Esophagus (tissue), 2 donors: Measurements from ENCODE around the gene CDS1. TPM values are rescaled to one million over a fixed set of nuclear protein-coding genes. Genes with fewer than 3 reads are reported as not detected.

ENCODE experiments used
- H3K27ac ChIP-seq, 2 donors: one replicate each; pipeline ENCODE4 v1.5.1; 2013; ENCODE audit warnings: low read depth in 2 of 2, mild to moderate bottlenecking in 2 of 2, inconsistent platforms in 1 of 2, low read length in 1 of 2, moderate library complexity in 1 of 2
- H3K27me3 ChIP-seq, 2 donors: one replicate each; pipeline ENCODE4 v1.6.1; 2013; ENCODE audit warnings: low read length in 2 of 2, control low read depth in 1 of 2, mild to moderate bottlenecking in 1 of 2; ENCODE audit not compliant: insufficient read depth in 2 of 2, control insufficient read depth in 1 of 2
- H3K36me3 ChIP-seq, 2 donors: one replicate each; pipeline ENCODE4 v1.6.1; 2013; ENCODE audit warnings: low read length in 1 of 2; ENCODE audit not compliant: control insufficient read depth in 2 of 2, insufficient read depth in 2 of 2
- H3K4me1 ChIP-seq, 2 donors: one replicate each; pipeline ENCODE4 v1.6.1; 2013; ENCODE audit warnings: low read length in 1 of 2; ENCODE audit not compliant: control insufficient read depth in 2 of 2, insufficient read depth in 2 of 2
- H3K4me3 ChIP-seq, 2 donors: one replicate each; pipeline ENCODE4 v1.5.1; 2013; ENCODE audit warnings: low read length in 2 of 2, mild to moderate bottlenecking in 2 of 2, low read depth in 1 of 2, moderate library complexity in 1 of 2
- H3K9me3 ChIP-seq, 2 donors: one replicate each; pipeline ENCODE4 v1.6.1; 2013; ENCODE audit warnings: mild to moderate bottlenecking in 2 of 2, low read depth in 1 of 2, low read length in 1 of 2, moderate library complexity in 1 of 2; ENCODE audit not compliant: control insufficient read depth in 2 of 2, insufficient read depth in 1 of 2
- WGBS, 2 donors: extraction: QIAGEN DNeasy Blood & Tissue Kit; methylation state at CpG; one replicate each; pipeline ENCODE4 v1.1.7; 2013; 5-methylcytosine and 5-hydroxymethylcytosine counted together
- polyA plus RNA-seq, 2 donors: library from polyadenylated mRNA; stranded (reverse); fragments of 200-250 nt; gene quantifications; one replicate each; pipeline ENCODE4 v1.2.3, GENCODE V29; 2013
- donor health status: healthy with polysubstance abuse.
- donor health status: Bipolar disorder and iron deficiency.

Gene CDS1
- polyA plus RNA-seq, 2 donors, result 16.2 to 21.2 TPM

- WGBS, 2 donors, result 65 to 78% methylated on average over 4 of the region's 4 CpGs
These were observed 14.5 kb downstream of the CDS1 start for GRCh38 chr4:84597450-84597849.

GRCh38 chr4:84606645-84607044, 23.7 kb downstream of the CDS1 start:
- no peaks in the 10 kb centered on the region for H3K27me3 ChIP-seq
- no peak overlapping the region for H3K4me3 ChIP-seq
- no peak overlapping the region for H3K27ac ChIP-seq
- no peaks in the 10 kb centered on the region for H3K9me3 ChIP-seq
- H3K4me1 ChIP-seq, result no peaks in the 10 kb centered on the region
- peaks cover 0 to 6% of the 10 kb centered on the region in 2 donors for H3K36me3 ChIP-seq
- 57 to 66% methylated on average over 1 of the region's 1 CpG for WGBS, 2 donors

More at GRCh38 chr4:84597450-84597849, 14.5 kb downstream of the CDS1 start:
- no peaks in the 10 kb centered on the region for H3K27me3 ChIP-seq
- no peak overlapping the region for H3K4me3 ChIP-seq
- H3K27ac ChIP-seq, result peak overlapping the region in 1 of 2 donors; percentile 33
- no peaks in the 10 kb centered on the region for H3K9me3 ChIP-seq
- H3K4me1 ChIP-seq, result no peaks in the 10 kb centered on the region
- peaks cover 0 to 5% of the 10 kb centered on the region in 2 donors for H3K36me3 ChIP-seq

DNA sequence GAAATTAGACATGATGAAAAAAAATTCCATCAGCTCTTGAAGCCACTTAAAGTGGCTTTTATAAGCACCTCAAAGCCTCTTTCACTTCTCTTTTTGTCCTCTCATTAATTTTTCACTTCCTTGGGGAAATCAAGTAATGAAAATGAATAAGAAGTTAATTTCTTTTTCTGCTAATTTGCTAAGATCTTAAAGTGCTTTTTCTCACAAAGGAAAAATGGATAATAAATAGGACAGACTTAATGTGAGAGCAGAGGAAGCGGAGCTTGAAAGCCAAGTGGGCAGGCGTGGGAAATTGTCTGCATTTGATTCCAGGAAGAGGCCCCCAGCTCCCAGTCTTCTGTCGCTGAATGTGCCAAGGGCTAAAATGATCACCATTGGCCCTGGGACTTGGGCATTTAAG, 28.6 kb downstream of the CDS1 start:
- Histone ChIP-seq H3K9me3 (no peaks in the 10 kb centered on the region), H3K27ac (no peak overlapping the region), H3K36me3 (peaks cover 0 to 11% of the 10 kb centered on the region in 2 donors), H3K4me1 (peaks cover 0 to 5% of the 10 kb centered on the region in 2 donors), H3K27me3 (no peaks in the 10 kb centered on the region), H3K4me3 (no peak overlapping the region)
- WGBS, 2 donors, result 87 to 89% methylated on average over 3 of the region's 3 CpGs

- H3K36me3 ChIP-seq, result peaks cover 2 to 11% of the 10 kb centered on the region in 2 donors
- 88% methylated on average over 5 of the region's 5 CpGs for WGBS, 2 donors
These were observed 32.0 kb downstream of the CDS1 start for GRCh38 chr4:84614891-84615290.

DNA sequence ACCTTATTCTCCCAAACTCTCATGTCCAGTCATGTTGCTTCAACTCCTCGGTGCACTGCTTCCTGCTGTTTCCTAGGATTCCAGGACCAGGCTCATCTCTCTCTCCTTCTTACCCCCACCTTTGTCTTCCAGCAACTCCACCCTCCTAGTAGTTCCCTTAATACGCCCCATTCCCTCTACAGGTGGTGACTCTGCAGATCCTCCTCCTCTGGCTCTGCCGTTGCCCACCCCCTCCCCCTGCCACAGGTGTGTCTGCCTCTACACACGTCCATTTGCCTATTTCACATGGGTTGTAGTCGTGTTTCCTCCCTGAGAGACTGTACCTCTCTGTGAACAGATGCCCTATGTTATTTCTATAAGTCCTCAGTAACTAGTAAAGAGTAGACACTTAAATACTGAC, 32.4 kb downstream of the CDS1 start:
- Histone ChIP-seq H3K27ac (no peak overlapping the region), H3K4me3 (no peak overlapping the region), H3K27me3 (no peaks in the 10 kb centered on the region), H3K9me3 (no peaks in the 10 kb centered on the region), H3K36me3 (peaks cover 2 to 7% of the 10 kb centered on the region in 2 donors), H3K4me1 (peaks cover 0 to 5% of the 10 kb centered on the region in 2 donors)
- WGBS, 2 donors, result 79 to 84% methylated on average over 5 of the region's 5 CpGs

More at GRCh38 chr4:84614891-84615290, 32.0 kb downstream of the CDS1 start:
- H3K27me3 ChIP-seq, result no peaks in the 10 kb centered on the region
- H3K4me3 ChIP-seq, result no peak overlapping the region
- H3K27ac ChIP-seq, result no peak overlapping the region
- peaks cover 0 to 5% of the 10 kb centered on the region in 2 donors for H3K4me1 ChIP-seq
- H3K9me3 ChIP-seq, result no peaks in the 10 kb centered on the region

DNA sequence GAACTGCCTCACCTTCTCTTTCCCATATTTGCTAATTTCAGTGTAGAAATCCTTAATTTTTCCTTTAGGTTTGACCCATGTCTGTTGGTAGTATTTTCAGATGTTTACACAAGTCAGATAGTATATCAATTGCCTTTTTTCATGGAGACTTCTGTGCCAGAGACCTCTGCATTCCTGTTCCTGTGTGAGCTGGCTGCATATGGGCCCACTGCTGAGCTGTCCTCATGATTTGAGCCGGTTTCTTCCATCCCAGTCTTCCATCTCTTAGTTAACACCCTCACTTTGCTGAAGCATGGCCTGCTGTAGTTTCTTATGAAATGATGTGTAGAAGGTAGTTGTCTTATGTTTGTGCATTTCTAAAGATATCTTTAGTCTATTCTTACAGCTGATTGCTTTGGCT, 40.0 kb downstream of the CDS1 start:
- Histone ChIP-seq H3K9me3 (no peaks in the 10 kb centered on the region), H3K36me3 (peaks cover 2% of the 10 kb centered on the region in 2 donors), H3K4me1 (no peaks in the 10 kb centered on the region), H3K27me3 (no peaks in the 10 kb centered on the region), H3K4me3 (no peak overlapping the region), H3K27ac (no peak overlapping the region)
- WGBS, 2 donors, result 81 to 86% methylated on average over 1 of the region's 1 CpG

DNA sequence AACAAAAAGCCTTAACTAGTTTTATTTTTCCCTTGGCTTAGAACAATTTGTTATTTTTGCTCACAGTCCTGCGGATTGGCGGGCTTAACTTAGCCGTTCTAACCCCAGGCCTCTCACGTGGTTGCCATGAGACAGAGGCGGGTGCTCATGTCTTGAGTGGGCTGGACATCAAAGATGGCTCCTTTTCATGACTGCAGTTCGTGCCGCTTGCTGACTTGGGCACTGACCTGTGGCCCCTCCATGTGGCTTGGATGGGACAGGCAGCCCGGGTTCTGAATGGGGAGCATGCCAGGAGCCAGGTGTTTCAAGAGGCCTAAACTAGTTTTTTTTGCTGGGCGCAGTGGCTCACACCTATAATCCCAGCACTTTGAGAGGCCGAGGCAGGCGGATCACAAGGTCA, 40.7 kb downstream of the CDS1 start:
- H3K4me1 ChIP-seq, result no peaks in the 10 kb centered on the region
- H3K36me3 ChIP-seq, result peaks cover 2% of the 10 kb centered on the region in 2 donors
- WGBS, 2 donors, result 94 to 96% methylated on average over 11 of the region's 11 CpGs

GRCh38 chr4:84626673-84627072, 43.7 kb downstream of the CDS1 start:
- peaks cover 0 to 2% of the 10 kb centered on the region in 2 donors for H3K36me3 ChIP-seq
- H3K4me3 ChIP-seq, result no peak overlapping the region
- 87 to 89% methylated on average over 5 of the region's 5 CpGs for WGBS, 2 donors
- no peaks in the 10 kb centered on the region for H3K9me3 ChIP-seq
- no peaks in the 10 kb centered on the region for H3K27me3 ChIP-seq
- H3K4me1 ChIP-seq, result no peaks in the 10 kb centered on the region
- H3K27ac ChIP-seq, result no peak overlapping the region

More for the DNA sequence above, 40.7 kb downstream of the CDS1 start:
- H3K4me3 ChIP-seq, result no peak overlapping the region
- no peak overlapping the region for H3K27ac ChIP-seq
- no peaks in the 10 kb centered on the region for H3K9me3 ChIP-seq
- no peaks in the 10 kb centered on the region for H3K27me3 ChIP-seq

DNA sequence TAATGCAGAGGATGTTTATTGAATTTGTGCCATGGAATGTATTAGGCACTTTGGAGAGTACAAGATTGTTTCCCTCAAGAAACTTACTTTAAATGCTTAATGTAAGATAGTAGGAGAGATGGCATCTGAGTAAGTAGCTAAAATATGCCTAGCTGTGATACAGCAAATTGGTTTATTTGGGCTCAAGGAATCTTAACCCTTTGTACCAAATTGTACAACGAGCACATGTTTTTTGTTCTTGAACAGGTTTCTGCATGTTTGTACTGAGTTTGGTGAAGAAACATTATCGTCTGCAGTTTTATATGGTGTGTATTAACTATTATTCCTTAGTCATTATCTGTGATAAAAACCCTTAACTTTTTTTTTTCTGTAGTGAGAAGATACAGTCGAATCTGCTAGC, 48.6 kb downstream of the CDS1 start:
- Histone ChIP-seq H3K9me3 (no peaks in the 10 kb centered on the region), H3K4me1 (no peaks in the 10 kb centered on the region), H3K4me3 (no peak overlapping the region), H3K27ac (no peak overlapping the region), H3K36me3 (peaks cover 0 to 2% of the 10 kb centered on the region in 2 donors), H3K27me3 (no peaks in the 10 kb centered on the region)
- WGBS, 2 donors, result 42 to 66% methylated on average over 3 of the region's 3 CpGs

GRCh38 chr4:84632092-84632491, 49.2 kb downstream of the CDS1 start:
- no peak overlapping the region for H3K4me3 ChIP-seq
- H3K9me3 ChIP-seq, result no peaks in the 10 kb centered on the region
- H3K27ac ChIP-seq, result no peak overlapping the region
- H3K4me1 ChIP-seq, result no peaks in the 10 kb centered on the region
- peaks cover 0 to 2% of the 10 kb centered on the region in 2 donors for H3K36me3 ChIP-seq
- 58 to 69% methylated on average over 2 of the region's 2 CpGs for WGBS, 2 donors
- H3K27me3 ChIP-seq, result no peaks in the 10 kb centered on the region
